EL (cell line): ENCODE data around the gene DPH2.
A peak's percentile ranks its signal among the peaks of the same experiment; 100 is the strongest.

ENCODE experiments used
- DNase-seq: peaks from one replicate; pipeline ENCODE4 v3.0.0-alpha.2; 2016

DPH2 gene

GRCh38 chr1:43945674-43946235, 24.1 kb upstream of the DPH2 start:
- no peak for DNase-seq

DNA sequence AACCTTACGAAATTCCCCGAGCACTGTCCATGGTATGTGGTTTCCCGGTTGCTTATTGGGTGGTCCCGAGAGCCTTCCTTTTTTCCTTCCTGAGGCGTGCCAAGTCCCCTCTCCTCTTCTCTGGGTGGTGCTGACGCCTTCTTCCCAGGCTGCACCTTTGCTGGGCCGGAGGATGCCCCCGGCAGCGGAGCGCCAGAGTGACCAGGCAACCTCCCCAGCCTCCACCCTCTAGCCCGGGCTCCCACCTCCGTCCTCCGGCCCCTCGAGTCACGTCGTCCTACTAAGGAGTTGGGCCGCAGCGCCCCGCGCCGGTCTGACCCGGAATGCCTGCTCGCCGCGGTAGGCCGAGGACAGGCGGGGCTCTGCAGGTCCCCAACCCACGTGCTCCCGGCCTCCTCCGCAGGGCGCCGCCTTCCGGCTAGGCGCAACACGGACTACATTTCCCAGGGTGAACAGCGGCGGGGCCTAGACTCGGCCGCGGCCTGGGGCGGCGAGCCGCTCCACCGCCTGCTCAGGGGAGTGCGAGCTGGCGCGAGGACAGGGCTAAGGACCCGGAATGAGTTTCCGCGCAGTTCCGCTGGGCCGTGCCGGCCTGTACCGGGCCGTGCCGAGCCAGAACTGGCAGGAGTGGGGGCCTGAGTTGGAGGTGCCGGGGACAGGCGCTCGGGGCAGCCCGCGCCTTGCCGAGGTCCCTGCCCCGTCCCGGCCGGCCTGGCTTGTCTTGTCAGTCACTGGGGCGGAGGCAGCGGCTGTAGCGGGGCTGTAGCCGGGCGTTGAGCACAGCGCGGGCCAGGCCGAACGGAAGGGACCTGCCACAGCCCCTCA, 23.4 kb upstream of the DPH2 start, which contains the start of gene IPO13:
Gene IPO13, plus strand, starts transcription at position 715 of the 825 bp plus-strand sequence. CDS start 651 bp downstream, outside the sequence.
- peak; percentile 97 for DNase-seq

GRCh38 chr1:43947061-43947873, 22.5 kb upstream of the DPH2 start:
- DNase-seq: no peak

DNA sequence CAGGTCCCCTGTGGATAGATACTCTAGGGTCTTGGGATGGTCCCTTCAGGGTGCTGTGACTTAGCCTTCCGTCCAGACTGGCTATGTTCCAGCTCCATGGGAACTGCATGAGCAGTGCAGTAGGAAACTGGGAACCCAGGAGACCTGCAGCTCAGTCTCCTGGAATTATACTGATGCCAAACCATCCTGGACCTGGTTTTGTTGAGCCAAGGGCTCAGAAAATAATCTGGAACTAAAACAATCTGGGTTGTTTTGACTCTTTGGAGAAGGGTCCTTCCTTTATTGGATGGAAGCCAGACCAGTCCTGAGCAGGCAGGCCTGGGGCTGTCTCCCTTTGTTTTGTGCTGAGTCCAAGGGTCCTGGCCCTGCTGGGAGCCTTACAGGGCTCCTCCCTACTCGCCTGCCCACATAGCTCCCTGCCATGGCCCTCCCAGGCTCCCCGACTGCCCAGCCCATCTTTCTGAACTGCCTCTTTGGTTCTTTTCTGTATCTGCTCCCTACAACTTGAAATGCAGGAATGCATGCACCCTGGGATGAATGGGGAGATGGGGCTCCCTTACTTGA, 21.9 kb upstream of the DPH2 start:
- no peak for DNase-seq

DNA sequence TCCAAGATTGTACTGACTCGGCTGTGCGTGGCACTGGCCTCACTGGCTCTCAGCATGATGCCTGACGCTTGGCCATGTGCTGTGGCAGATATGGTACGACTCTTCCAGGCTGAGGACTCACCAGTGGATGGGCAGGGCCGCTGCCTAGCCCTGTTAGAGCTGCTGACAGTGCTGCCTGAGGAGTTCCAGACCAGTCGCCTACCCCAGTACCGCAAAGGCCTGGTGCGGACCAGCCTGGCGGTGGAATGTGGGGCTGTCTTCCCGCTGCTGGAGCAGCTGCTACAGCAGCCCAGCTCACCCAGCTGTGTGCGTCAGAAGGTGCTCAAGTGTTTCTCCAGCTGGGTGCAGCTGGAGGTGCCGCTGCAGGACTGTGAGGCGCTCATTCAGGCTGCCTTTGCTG, 20.1 kb upstream of the DPH2 start:
- DNase-seq: no peak

DNA sequence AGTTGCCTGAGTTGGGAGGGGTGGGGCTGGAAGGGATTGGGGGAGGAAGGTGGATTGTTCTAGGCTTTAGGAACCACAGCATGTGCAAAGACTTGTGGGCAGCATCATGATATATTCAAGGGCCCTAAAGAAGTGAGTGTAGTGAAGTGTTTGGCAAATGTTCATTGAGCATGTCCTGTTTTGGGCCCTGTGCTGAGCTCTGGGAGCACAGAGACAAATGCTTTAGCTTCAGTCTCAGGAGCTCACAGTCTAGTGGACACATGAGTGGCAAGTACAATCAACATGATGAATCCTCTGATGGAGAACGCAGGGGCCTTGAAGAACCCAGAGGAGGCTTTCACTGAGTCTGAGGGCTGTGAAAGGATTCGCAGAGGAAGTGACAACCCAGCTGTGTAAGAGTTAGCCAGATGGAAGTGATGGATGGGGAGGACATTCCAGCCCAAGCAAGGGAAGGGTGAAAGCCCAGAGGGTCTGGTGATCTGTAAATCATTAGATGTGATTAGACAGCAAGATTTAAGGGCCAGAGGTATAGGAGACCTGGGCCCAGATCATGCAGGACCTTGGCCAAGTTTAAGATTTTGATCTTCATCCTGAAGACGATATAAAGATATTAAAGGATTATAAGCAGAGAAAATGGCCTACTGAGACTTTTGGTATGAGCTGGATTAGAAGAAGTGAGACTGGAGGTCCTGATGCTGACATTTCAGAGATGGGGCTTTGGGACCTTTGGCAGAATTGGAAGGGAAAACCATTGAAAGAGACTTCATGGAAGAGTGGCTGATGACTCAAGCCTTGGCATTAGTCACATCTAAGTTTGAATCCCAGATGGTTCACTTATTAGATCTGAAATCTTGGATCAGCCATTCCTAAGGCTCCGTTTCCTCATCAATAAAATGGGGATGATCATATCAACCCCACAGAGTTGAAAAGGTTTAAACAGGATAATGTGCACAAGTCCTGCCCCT, 18.5 kb upstream of the DPH2 start:
- DNase-seq: no peak

DNA sequence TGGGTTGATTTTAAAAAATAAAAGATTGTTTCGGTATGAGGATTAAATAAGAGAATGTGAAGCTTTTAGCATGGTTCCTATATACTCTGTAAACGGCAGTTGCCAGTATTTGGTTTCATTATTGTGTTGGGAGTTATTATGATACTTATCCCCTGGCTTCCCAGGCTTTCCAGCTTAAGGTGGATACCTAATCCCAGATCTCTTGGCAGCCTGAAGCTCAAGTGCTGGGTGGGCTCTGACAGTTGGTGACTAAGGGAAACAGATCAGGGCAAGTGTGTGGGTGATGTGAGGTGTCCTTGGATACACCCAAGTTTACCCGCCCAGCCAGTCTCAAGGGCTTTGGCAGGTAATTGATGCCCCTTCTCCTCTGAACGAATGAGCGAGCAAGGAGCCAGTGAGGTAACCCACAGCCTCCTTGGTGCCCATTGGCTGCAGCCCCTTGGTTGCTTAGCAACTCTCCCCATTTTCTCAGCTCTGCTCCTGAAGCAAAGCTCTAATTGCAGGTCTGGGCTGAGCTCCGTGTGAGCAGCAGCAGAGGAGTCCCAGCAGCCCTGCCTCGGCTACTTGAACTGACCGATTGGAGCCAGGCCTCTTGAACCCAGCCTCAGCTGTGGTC, 17.0 kb upstream of the DPH2 start:
- no peak for DNase-seq

- no peak for DNase-seq
Observed at GRCh38 chr1:43953361-43953760, 16.4 kb upstream of the DPH2 start.

DNA sequence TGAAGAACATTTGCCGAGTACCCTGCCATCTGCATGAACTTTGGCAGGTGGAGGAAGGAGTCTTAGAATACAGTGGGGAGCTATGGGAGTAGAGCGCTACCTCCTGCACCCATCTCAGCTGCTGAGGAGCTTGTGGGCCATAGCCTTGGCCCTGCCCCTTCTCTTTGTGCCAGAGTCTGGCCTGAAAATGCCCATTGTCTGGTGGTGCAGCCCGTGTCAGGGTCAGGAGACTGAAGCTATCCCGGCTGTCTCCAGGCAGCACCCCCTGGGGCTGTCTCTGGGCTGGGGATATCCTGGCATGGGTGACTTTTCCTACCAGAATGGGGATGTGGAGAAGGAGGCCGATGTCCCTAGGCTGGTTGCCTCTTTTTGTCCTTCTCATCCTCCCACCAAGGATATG, 15.8 kb upstream of the DPH2 start:
- DNase-seq: no peak

GRCh38 chr1:43956234-43956633, 13.6 kb upstream of the DPH2 start:
- DNase-seq: no peak

GRCh38 chr1:43957407-43958040, 12.3 kb upstream of the DPH2 start:
- DNase-seq: no peak

DNA sequence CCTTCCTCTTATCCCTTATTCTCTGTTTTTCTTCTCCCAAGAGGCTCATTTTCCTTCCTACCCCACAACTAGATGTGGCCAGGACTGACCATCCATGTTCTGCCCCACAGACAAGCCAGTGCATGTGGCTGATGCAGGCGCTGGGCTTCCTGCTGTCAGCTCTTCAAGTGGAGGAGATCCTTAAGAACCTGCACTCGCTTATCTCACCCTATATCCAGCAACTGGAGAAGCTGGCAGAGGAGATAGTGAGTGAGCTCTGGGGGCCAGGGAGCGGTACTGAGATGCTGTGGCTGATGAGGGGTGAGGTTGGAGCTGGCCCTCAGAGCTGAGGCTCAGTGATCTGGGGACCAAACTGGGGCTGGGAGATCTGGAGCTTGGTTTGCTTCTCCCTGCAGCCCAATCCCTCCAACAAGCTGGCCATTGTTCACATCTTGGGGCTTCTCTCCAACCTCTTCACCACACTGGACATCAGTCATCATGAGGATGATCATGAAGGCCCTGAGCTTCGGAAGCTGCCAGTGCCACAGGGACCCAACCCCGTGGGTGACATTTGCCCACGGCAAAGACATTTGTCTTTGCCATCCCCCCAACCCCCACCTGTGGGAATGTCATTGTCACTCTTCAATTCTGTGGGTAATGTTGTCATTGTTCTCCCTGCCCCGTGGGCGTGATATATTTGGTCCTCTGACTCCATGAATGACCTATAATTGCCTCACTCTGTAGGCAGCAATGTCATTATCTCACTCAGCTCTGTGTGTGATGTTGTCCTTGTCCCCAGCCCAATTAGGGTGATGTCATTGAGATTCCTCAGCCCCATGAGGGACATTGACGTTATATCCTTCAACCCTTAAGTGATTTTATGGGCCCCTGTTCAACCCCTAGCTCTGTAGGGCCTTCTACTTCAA, 11.2 kb upstream of the DPH2 start:
- no peak for DNase-seq

DNA sequence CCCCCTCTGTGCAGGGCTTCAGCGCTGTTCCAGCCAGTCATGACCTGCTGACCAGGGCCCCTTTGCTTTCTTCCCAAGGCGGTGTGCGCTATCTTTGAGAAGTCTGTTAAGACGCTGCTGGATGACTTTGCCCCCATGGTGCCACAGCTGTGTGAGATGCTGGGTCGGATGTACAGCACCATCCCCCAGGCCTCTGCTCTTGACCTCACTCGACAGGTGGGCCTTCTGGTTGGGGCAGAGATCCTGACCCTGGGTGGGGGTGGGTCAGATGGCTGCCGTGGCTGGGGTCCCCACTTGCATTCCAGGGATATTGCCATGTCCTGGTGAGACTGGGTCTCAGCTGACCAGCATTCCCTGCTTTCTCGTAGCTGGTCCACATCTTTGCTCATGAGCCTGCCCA, 9.0 kb upstream of the DPH2 start:
- DNase-seq: no peak

DNA sequence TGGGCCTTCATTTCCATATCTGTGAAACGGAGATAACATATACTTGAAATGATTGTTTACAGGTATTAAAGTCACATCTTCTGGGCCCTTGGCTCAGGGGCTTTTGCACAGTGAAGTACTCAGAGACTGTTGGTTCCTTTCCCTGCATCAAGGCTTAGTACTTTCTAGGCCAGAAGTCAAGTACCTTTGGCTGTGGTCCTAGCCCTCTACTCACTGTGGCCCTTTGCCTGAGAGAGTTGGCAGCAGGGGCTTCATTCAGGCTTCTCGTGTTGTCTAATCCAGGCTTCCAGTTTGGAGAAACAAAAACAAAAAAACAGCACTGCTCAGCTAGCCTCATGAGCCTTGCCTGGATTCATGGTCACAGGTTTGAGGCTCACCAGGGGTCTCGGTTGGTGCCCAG, 8.1 kb upstream of the DPH2 start:
- DNase-seq: no peak

GRCh38 chr1:43962324-43962723, 7.5 kb upstream of the DPH2 start:
- no peak for DNase-seq

DNA sequence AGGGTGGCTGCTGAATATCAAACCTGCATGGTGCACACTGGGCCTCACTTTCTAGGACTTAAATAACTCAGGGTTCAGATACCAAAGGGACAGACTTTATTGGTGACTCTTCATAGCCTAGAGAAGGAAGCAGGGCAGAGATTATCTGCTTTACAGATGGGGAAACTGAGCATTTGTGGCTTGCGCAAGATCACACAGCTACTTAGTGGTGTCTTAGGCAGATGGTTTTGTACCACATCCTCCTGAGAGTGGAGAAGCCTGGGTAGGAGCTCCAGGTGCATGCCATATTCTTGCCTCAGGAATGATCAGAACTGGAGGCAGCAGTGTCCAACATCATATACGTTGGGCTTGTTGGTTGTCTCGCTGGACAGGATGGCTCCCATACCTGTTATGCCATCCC, 6.8 kb upstream of the DPH2 start:
- DNase-seq: no peak

GRCh38 chr1:43963890-43964289, 5.9 kb upstream of the DPH2 start:
- DNase-seq: no peak

DNA sequence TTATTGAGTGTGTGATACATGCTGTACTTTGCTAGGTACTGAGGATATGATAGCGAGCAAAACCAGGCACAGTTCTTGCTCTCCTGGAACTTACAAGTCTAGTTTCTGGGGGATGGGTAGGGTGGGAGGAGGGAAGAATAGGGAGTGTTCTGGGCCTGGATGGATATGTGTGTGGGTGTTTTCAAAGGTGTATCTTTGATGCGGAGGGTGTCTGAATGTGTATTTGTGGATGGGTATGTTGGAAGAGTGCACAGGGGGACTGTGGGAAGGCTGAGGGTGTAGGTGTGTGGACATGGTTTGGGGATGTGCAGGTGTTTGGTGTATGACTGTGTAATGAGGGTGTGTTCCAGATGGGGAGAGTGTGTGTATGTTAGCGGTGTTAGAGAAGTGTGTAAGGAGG, 4.5 kb upstream of the DPH2 start:
- DNase-seq: no peak

DNA sequence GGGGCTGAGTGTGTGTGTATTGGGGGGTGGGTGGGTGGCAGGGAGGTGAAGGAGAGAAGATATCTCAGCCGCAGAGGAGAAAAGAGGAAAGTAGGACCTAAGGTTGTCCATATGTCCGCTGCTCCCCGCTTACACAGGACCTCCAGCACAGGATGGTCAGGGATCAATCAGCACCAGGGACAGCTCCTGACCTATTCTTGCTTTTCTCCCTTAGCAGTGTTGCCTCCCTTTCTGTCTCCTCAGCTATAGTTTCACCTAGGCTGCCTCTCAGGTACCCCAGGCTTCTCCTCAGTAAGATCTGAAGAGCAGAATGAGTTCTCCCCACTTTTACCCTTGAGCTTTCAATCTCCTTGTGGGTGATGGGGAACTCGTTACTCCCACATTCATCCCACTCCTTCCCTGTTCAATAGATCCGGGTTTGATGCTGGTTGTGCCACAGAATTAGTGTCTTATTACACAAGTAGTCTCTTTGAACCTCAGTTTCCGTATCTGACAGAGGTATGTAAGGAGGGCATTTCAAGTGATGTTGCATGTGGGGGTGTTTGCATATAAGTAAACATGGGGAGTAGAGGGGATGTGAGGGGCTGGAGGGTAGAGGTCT, 1.4 kb upstream of the DPH2 start:
- DNase-seq: no peak

GRCh38 chr1:43969416-43969745, 429 bp upstream of the DPH2 start:
- DNase-seq: no peak
